Cerebellar nuclear complex (tissue), 1 donor: ENCODE results near the gene PDE4D.
"Not testable (repeated sequence)": the region's sequence is repeated elsewhere in the genome, so short reads cannot be mapped to it uniquely, and the experiment has no call there.

Experiments
- DNase-seq, 2 experiments: peaks; one replicate each; lab custom pipeline; 2025; lab: John Stamatoyannopoulos, UW

The PDE4D gene

DNA sequence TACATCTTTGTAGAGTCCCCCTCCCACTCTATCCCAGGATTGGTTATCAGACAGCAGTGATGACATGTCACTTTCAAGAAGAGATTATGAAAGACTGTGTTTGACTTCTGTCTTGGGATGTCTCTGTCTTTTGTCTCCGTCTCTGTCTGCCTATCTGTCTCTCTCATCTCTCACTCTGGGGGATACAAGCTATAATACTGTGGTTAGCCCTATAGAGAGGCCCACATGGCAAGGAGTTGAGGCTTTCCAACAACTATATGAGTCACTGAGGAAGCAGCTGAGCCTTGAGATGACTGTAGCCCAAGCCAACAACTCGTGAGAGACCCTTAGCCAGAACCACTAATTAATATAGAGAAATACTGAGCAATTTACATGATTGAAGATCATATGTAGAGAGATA is 284.8 kb downstream of the PDE4D start:
- DNase-seq, result no peak

DNA sequence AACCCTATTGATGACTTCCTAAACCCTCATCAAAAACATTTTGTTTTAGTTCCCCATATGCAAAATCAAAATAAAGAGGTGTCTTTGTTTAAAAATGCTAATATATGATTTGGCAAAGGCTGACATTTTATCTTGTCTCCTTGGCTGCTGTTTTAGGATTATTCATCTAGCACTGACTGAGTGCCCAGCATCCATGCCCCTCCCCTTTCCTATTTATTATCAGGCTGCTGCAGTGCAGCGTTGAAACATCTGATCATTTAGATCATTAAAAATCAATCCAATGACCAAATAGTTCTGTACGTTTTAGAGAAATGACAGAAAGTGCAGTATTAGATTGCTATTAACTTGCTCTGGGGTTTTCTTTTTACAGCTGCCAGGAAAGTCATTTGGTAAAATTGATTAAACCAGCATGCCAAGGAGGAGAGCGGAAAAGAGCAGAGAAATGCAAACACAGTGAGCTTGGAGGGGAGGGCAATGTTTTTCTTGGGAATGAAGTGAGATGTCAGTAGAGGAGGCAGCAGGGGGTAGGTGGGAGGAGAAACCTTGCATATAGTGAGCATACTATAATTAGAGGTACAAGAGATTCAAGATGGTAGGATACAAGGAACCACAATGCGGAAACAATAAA is 286.3 kb downstream of the PDE4D start:
- DNase-seq, result no peak

DNA sequence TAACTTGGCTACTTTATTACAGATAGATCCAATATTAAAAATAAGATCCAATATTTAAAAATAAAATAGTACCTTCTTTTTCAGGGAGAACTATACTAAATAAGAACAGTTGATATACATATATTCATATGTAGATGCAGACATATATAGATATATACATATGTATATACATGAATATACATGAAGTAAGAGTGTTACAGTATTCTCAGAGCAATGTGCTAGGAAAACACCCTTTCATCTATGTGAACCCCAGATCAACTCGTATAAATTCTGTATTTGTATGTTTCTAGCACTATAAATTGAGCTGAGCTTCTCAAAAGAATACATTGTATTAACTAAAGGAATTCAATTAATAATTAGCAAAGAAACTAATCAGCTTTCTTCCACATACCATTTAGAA is 287.6 kb downstream of the PDE4D start:
- DNase-seq, result no peak

DNA sequence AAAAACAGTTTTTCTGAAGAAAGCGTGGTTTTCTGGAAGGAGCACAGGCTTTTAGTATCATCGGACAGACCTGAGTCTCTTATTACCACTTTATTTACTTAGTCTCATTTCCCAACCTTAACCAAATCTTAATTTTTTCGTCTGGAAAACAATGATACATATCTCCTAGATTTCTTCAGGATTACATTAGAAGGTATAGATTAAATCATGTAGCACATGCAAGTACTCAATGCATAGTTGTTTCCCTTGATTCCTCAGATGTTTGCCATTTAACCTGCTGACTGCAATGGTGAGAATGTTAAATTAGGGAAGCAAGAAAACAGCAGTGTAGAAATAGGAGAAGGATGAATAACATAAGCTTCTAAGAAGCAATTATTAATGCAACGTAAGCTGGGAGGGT is 289.4 kb downstream of the PDE4D start:
- no peak for DNase-seq

DNA sequence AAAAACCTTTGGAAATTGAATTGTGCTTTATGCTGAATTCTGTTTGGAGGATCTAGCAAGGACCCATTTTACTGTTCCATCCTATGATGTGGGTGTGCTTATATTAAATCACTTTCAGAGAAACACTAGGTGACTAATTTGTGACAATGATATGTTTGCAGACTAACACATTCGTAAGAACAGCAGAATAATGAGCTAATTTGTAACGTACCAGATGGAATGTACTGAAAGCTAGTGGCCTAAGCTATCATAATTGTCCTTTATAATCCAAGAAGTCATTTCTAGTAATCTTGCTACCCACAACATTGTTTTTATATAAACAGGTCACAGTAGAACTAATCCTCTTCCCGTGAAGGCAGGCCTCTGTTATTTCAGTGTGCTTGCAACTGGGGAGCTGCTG is 292.5 kb downstream of the PDE4D start:
- no peak for DNase-seq

DNA sequence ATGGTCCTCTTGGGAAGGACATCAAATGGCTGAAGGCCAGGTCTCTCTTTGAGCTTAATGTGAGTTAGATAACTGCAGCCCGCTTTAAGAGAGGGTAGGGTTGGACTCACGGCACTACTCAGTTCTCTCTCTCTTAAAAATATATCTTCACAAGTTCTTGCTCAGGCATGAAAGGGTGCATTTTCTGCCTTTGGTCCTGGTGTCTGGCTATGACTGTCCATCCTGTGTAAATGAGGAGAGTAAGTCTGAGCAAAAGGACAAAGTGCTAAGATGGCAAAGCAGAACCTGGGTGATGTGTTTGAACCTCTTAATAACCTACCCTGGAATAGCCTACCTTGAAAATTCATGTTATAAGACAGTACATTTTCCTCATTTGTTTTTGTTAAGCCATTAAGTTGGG is 293.4 kb downstream of the PDE4D start:
- DNase-seq, result no peak

DNA sequence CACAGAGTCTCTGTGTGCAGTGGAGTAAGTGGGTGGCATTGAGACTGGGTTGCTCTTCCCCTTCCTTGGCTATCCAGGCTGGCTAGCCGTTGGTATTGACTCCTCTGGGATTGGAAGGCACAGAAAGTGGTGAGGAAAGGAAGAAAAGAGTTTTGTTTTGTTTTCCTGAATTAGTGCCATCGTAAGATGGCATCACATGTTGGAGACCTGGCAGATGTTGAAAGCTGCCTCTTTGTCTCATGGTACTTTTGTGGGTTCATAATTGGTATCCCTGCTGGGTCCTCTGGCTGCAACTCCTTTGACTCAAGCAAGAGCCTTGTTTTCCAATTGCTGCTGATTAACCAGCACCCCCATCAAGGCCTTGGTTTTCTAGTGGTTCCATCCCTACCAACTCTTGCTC is 293.8 kb downstream of the PDE4D start:
- DNase-seq, result no peak

DNA sequence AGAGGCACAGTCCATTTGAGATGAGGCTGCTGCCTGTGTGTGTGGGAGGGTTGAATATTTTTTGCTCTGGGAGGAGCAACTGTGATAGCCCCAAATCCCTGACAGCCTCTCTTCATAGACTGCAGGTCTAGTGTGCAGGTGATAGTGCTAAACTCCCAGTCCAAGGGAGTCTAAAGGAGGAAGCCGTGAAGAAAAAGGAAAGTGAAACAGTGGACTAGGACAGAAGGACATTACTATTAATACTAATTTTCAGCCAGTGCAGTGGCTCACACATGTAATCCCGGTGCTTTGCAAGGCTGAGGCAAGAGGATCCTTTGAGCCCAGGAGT is 295.0 kb downstream of the PDE4D start:
- no peak for DNase-seq

DNA sequence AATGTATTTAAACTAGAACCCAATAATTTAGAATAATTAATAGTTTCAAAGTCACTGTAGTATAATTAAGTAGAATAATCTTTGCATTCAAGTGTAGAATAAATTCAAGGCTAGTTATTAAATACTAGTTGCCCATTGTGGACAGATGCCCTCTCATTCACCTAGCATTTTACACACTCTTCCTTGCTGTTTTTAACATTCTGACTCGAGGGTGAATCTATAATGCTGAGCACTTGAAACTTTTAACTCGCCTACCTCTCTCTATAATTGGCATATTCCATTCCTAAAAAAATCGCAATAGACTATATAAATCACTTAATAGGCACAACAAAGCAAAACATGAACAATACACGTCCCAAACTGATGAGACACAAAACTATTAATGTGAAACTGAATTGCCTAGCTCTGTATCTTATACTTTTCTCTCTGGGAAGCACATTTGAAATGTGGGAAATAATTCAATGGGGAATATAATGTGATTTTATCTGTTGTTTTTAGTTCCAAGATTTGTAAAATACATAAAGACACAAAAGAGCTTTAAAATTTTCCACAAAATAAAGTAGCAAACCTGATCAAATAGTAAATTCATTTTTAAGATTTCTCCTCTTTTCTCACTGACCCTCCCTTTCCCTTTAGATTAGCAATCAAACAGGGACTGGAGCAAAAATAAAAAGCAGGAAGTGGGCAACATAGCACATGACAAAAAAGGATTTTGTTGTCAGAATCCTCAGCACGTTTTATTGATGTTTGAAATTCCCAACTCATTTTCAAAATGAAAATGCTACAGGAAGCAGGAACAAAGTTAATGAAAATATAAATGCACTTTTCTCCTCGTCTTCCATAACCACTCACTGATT is 295.6 kb downstream of the PDE4D start:
- no peak for DNase-seq

DNA sequence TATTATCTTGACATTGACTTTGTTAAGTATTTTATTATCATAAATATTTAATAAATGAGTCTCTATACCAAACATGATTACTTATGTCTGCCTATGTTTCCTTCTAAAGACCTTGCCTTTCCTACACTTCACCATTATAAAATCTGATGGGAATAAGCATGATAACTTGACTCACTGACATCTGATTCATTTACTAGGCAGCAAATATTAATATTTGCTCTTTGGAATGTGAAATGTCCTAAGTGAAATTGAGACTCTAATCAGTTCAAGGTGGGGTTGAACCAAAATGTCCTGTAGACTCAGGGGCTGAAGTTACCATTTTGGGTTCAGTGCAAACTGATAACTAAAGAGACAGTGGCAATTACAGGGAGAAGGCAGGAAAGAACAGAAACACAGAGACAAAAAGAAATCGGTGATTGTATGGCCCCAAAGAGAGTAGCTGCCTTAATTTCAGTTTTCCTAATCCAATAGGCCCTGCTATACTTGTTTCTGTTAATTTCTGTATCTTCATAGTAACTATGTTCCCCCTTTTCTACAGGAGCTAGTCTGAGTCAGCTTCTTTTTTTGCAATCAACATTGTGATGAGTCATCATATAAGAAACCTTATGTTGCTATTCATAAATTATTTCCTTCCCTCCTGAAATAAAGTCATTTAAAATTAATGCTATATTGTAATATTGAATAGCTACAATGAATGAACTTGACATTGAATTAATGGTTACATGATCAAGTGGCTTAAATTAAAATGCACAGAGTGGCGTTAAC is 296.8 kb downstream of the PDE4D start:
- DNase-seq, result no peak

DNA sequence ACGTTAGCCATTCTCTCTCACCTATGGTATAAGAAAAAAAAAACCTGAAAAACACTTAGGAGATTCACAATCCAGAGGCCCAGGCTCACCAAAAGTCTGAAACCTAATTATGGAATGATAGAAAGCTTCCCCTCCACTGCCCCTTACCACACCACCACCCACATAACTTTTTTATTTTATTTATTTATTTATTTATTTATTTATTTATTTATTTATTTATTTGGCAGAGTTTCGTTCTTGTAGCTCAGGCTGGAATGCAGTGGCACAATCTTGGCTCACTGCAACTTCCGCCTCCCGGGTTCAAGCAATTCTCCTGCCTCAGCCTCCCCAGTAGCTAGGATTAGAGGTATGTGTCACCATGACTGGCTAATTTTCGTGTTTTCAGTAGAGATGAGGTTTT is 299.4 kb downstream of the PDE4D start:
- DNase-seq, result not testable (repeated sequence)

DNA sequence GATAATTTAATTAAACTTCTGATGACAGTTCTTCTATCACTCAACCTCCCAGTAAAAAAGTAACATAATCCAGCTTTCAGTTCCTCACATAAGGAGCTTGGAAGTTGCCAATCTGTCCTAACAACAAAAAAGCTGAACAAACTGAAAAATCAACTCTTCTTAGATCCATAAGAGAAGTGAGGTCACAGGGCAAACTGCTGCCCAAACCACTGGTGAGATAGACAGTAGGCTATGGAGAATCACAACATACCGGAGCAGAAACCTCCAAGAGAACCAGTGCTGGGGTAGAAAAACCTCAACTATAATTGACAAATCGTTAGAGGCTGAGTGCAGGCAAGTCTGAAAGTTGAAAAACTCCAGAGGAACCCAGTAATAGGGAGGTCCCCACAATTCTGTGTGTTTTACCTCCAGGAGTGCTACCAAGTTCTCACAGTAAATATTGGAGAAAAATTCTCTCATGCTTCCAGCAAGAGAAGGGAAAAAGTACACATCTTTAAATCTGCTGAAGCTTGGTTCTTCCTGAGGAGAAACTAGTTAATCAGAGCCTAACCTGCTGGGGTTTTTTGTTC is 300.0 kb downstream of the PDE4D start:
- no peak for DNase-seq

DNA sequence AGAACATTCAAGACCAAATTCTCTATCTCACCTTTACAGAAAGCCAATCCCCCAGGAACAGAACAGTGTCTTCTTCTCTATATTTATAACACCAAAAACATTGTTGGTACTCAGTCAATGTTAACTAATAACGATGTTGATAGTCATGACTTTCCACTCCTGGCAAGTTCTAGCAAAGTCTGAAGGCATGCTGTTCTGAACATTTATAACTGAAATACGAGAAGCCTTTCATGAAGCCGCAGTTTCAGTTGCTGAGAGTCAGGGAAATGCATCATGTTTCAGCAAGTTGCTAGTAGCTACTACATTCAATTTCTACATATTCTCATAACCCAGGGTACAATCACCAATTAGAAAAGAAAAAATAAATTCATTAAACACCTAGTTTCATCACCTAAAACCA is 301.4 kb downstream of the PDE4D start:
- DNase-seq, result no peak

DNA sequence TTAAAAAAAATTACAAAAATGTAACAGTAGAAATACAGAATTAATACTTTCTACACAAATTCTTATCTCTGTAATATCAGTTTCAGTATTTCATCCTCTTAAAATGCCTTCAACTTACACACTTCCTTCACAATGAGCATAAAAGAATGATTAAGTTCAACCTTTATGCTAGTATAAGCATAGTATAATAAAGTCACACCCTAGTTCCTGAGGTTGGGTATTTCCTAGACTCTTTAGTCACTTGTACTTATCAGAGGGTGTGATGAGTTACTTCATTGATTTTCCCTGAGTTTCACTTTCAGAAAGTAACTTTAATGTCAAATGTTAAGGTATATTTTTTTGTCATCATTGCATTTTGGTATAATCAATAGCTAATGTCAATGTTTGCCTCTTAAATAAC is 302.4 kb downstream of the PDE4D start:
- no peak for DNase-seq

DNA sequence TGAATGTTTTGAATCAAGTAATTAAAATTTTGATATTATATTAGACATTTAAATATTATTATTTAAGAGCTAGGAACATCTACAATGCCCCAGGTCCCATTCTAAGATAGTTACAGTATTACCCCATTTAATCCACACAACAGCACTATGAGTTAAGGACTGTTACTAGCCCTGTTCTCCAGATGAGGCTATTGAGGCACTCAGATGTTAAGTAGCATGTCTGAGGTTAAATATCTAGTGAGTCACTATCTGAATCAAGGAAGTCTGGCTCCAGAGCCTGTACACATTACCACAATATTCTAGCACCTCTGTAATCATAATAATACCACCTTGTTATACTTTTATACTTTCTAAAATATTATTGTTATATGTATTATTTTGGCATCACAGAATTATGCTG is 304.6 kb downstream of the PDE4D start:
- no peak for DNase-seq

DNA sequence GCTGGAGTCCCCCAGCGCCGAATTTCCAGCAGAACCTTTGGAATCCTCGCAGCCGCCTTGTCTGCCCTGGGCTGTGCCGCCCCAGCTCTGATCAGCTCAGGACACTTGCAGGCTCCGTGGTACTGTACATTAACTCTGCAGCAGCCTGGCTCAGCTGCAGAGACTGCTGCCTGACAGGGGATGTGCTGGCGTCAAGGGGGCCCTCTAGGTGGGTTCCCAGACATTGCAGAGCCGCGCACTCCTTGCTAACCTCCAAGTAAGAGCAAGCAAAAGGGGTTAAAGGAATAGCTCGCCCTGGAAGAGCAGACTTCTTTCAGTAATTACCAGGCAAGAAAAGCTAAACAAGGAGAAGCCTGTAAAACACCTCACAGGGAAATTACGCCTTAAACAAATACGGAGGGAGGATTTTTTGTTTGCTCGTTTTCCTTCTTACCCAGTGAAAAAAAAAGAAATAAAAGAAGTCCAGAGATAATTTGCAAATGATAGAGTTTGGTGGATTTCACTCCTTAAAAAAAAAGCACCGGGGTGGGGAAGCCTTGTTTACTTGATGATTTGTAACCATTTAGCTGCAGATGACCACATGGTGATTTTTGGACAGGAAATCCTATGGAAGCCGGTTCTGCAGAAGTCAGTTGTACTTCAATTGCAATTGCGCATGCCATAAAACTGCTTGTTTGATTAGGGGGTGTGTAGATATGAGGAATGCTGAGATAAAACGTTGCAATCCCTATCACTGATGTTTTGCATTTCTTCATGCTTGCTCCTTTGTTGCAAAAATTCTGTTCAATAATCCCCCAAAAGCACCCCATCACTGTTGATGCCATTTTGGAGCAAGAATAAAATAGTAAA is 305.8 kb downstream of the PDE4D start:
- DNase-seq, result peak; percentile 18 to 86

DNA sequence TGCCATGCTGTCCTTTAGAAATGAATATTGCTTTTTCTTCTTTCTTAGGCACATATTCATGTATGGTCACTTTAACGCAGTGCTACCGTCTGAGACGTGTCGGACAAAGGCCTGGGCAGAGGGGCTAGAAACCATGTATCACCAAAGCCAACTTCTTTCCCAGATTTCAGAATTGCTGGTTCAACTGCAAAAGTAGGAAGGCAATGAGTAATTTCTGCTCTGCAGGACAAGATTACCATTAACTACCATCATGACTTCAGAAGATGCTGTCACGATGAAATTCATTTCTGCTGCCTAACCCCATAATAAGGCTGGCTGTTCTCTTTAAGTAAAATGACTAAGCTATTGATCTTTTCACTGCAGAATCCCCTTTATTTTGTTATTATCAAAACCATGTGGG is 306.7 kb downstream of the PDE4D start:
- DNase-seq, result no peak

DNA sequence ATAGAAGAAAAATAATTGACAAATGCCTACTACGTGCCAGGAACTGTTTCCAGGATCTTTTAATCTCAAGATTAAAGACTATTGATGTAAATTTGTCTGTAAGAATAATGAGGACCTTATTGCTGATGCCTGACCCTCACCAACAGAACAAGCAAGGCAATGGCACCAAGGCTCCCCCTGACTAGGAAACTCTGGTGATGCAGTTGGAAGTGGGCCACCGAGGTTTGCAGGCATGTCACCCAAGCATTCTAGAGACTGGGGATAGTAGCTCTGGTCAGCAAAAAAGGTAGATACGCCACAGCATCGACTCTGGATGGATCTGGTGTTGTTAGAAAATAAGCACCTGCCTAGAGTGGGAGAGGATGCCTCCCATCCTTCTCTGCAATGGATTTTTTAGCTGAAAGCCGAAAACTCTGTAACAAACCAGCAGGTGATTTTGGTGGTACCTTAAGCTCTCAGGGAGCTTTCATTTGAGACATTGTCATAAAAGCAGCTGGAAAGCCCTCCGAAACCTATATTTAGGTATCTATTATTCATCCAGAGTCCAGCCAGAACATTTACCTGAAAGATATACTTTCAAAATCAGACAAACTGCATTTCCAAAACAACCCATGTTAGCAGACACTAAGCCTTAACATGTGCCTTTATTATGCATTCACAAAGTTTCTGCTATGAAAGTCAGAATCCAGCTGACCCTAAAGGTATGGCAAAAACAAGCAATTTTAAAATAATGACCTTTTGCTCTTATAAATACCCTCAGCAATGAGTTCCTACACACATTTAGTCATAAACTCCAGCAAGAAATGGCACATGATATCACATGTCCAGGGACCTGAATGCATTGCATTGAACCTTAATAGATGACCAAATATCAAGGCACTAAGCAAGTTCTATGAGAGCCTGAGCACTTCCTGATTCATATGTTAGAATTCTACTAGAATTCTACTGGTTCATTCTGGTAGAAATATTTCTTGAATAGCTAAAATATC is 308.4 kb downstream of the PDE4D start:
- DNase-seq, result peak in 1 of 2 experiments; percentile 30

DNA sequence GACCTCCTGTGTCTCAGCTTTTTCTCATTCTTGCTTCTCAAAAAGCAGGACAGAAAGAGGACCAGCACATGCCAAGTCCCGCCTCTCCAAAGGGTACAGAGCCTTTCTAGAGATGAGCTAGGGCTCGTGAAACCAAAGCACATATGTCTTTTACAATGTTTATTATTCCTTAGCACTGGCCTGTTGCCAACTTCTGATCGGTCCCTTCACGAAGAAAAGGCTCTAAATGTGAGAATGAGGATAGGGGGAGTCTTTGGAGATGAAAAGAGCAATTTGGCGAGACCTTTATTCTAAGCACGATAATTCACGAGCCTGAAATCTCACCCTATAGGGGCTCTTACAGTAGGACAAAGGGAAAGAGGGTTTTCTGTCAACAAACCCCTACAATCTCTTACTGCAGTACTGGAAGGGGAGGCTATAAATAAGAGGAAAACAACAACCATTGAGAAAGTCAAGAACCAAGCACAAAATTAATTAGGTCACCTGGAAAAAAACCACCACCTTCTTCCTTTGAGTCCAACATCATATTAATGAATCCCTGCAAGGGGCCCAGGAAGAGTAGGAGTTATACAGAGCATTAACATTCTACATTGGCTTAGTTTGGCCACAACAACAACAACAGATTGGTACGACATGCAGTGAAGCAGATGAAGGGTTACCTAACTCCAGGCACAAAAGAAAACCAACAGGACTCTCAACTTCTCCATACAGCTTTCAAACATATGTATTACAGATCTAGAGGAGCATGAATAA is 309.5 kb downstream of the PDE4D start:
- peak; percentile 16 to 50 for DNase-seq
